Fibroblast of lung (primary cell): ENCODE results near the gene CDK6. TPM values are rescaled to one million over a fixed set of nuclear protein-coding genes. Genes with fewer than 3 reads are reported as not detected.

Experiments
- DNase-seq, 2 donors: peaks; one replicate each; pipeline versions ENCODE4 v3.0.0 to v3.0.0-alpha.2; 2010; ENCODE audit warnings: low read depth in 2 of 2
- H2AFZ ChIP-seq: 2 replicates; pipeline ENCODE4 v1.5.1; 2012; ENCODE audit warnings: low read length, control low read depth, inconsistent platforms
- H3K27ac ChIP-seq: 2 replicates; pipeline ENCODE4 v1.5.1; 2011; ENCODE audit warnings: low read length, control low read depth; ENCODE audit not compliant: insufficient read depth
- H3K27me3 ChIP-seq: 2 replicates; pipeline ENCODE4 v1.5.1; 2011; ENCODE audit warnings: mild to moderate bottlenecking, low read length; ENCODE audit not compliant: control insufficient read depth, insufficient read depth
- H3K36me3 ChIP-seq: 2 replicates; pipeline ENCODE4 v1.5.1; 2011; ENCODE audit warnings: low read length; ENCODE audit not compliant: control insufficient read depth, insufficient read depth
- H3K4me1 ChIP-seq: 2 replicates; pipeline ENCODE4 v1.5.1; 2011; ENCODE audit warnings: low read length; ENCODE audit not compliant: control insufficient read depth, insufficient read depth; ENCODE audit errors: extremely low read depth
- H3K4me2 ChIP-seq: 2 replicates; pipeline ENCODE4 v1.5.1; 2011; ENCODE audit warnings: low read length, control low read depth; ENCODE audit not compliant: insufficient read depth; ENCODE audit errors: extremely low read depth
- H3K4me3 ChIP-seq, 4 experiments: fragments of 200-600 bp in 1 of 4; sonication (generic) in 1 of 4; replicated peaks in 1 of 4; 2 replicates each; pipeline ENCODE4 v1.5.1; 2011 to 2016; ENCODE audit warnings: low read length in 4 of 4, low read depth in 3 of 4, mild to moderate bottlenecking in 3 of 4, control low read depth in 2 of 4, inconsistent platforms in 1 of 4, mixed read lengths in 1 of 4; ENCODE audit not compliant: insufficient read depth in 1 of 4; ENCODE audit errors: control extremely low read depth in 1 of 4
- H3K79me2 ChIP-seq: 2 replicates; pipeline ENCODE4 v1.5.1; 2012; ENCODE audit warnings: mild to moderate bottlenecking, low read length, inconsistent platforms; ENCODE audit not compliant: control insufficient read depth, insufficient read depth
- H3K9ac ChIP-seq: 2 replicates; pipeline ENCODE4 v1.5.1; 2011; ENCODE audit warnings: mild to moderate bottlenecking, low read length, control low read depth; ENCODE audit not compliant: insufficient read depth
- H3K9me3 ChIP-seq: 2 replicates; pipeline ENCODE4 v1.5.1; 2012; ENCODE audit warnings: low read depth, low read length; ENCODE audit not compliant: control insufficient read depth, insufficient read depth
- H4K20me1 ChIP-seq: 2 replicates; pipeline ENCODE4 v1.5.1; 2011; ENCODE audit warnings: low read length; ENCODE audit not compliant: control insufficient read depth, insufficient read depth; ENCODE audit errors: extremely low read depth
- CTCF ChIP-seq, 2 donors: IDR thresholded peaks in 1 of 2; conservative IDR thresholded peaks in 1 of 2; 1 replicate in 1 of 2; 2 replicates in 1 of 2; pipeline ENCODE4 v1.5.1; 2011 to 2012; ENCODE audit warnings: low read length in 2 of 2, control low read depth in 1 of 2, inconsistent platforms in 1 of 2, low read depth in 1 of 2, mild to moderate bottlenecking in 1 of 2
- EZH2 ChIP-seq: IDR thresholded peaks from 2 replicates; pipeline ENCODE4 v1.5.1; 2012; ENCODE audit warnings: low read length, control low read depth, mild to moderate bottlenecking; ENCODE audit errors: missing control alignments
- polyA plus RNA-seq, 2 donors: library from polyadenylated mRNA; depleted of rRNA in 1 of 2; stranded (reverse) in 1 of 2; unstranded in 1 of 2; fragments of >200 nt; gene quantifications; 2 replicates each; pipeline ENCODE4 v1.2.1, GENCODE V29; 2011 to 2012; ENCODE audit warnings: missing spikeins in 1 of 2
- total RNA-seq: library from RNA; depleted of rRNA; stranded (reverse); fragments of >200 nt; gene quantifications from 2 replicates; pipeline ENCODE4 v1.2.1, GENCODE V29; 2014

Gene CDK6
- total and polyA plus RNA-seq, 2 donors (not counting 1 experiment from before 2014, with no cell fraction given), result 17.8 to 19.2 TPM

- no peaks in the 10 kb centered on the region for H3K9me3 ChIP-seq
- H3K36me3 ChIP-seq, result peaks cover 4% of the 10 kb centered on the region
- no peak overlapping the region for H3K9ac ChIP-seq
- peak overlapping the region; percentile 44 for H3K4me2 ChIP-seq
- peaks cover 3% of the 10 kb centered on the region for H3K79me2 ChIP-seq
- no peaks in the 10 kb centered on the region for H4K20me1 ChIP-seq
- no peak overlapping the region for H2AFZ ChIP-seq
- TF ChIP-seq EZH2 (no peak), CTCF (conservative IDR thresholded peaks at IDR 0.05 in 1 of 2, IDR thresholded peaks at IDR 0.05 in 1 of 2; ENCODE audit: low read depth in 1 of 2, low read length in 2 of 2) (peak; percentile 70 to 76)
- H3K27me3 ChIP-seq, result no peaks in the 10 kb centered on the region
- H3K4me3 ChIP-seq, result no peak overlapping the region
- DNase-seq, result peak; percentile 94 to 97
- peak overlapping the region; percentile 5 for H3K27ac ChIP-seq
- H3K4me1 ChIP-seq, result peaks cover 16% of the 10 kb centered on the region
Observed at GRCh38 chr7:92621026-92621540, 215.3 kb downstream of the CDK6 start.

GRCh38 chr7:92615861-92616260 is 220.5 kb downstream of the CDK6 start:
- no peak overlapping the region for H3K27ac ChIP-seq
- no peaks in the 10 kb centered on the region for H3K9me3 ChIP-seq
- H3K4me1 ChIP-seq, result peaks cover 17% of the 10 kb centered on the region
- H3K9ac ChIP-seq, result no peak overlapping the region
- H2AFZ ChIP-seq, result no peak overlapping the region
- TF ChIP-seq CTCF (conservative IDR thresholded peaks at IDR 0.05 in 1 of 2, IDR thresholded peaks at IDR 0.05 in 1 of 2; ENCODE audit: low read depth in 1 of 2, low read length in 2 of 2) (no peak), EZH2 (no peak)
- H3K79me2 ChIP-seq, result no peaks in the 10 kb centered on the region
- H3K36me3 ChIP-seq, result peaks cover 5% of the 10 kb centered on the region
- H3K4me3 ChIP-seq, result no peak overlapping the region
- H4K20me1 ChIP-seq, result no peaks in the 10 kb centered on the region
- no peak overlapping the region for H3K4me2 ChIP-seq
- DNase-seq, result no peak
- H3K27me3 ChIP-seq, result no peaks in the 10 kb centered on the region

GRCh38 chr7:92614660-92615174 is 221.7 kb downstream of the CDK6 start:
- Histone ChIP-seq H3K27ac (no peak overlapping the region), H3K4me2 (no peak overlapping the region)

More at GRCh38 chr7:92614660-92615174, 221.7 kb downstream of the CDK6 start:
- Histone ChIP-seq H3K4me1 (peaks cover 17% of the 10 kb centered on the region), H3K36me3 (peaks cover 5% of the 10 kb centered on the region), H3K27me3 (no peaks in the 10 kb centered on the region), H4K20me1 (no peaks in the 10 kb centered on the region), H3K9ac (no peak overlapping the region), H3K4me3 (no peak overlapping the region), H2AFZ (no peak overlapping the region), H3K79me2 (no peaks in the 10 kb centered on the region), H3K9me3 (no peaks in the 10 kb centered on the region)
- DNase-seq, result peak; percentile 41 to 75
- TF ChIP-seq CTCF (conservative IDR thresholded peaks at IDR 0.05 in 1 of 2, IDR thresholded peaks at IDR 0.05 in 1 of 2; ENCODE audit: low read depth in 1 of 2, low read length in 2 of 2) (no peak), EZH2 (no peak)
